Trophoblast cell (in vitro differentiated cells and primary cell): ENCODE data around the gene ERBB4.

ENCODE experiments used
- DNase-seq, 2 donors: peaks; one replicate each; pipeline ENCODE4 v3.0.0-alpha.2; 2016
- H2AFZ ChIP-seq: 2 replicates; pipeline ENCODE4 v1.6.1; 2013; ENCODE audit warnings: low read length, moderate library complexity, mild to moderate bottlenecking; ENCODE audit not compliant: insufficient read depth, poor library complexity
- H2AK5ac ChIP-seq: 2 replicates; pipeline ENCODE4 v1.6.1; 2013; ENCODE audit warnings: mild to moderate bottlenecking, low read length
- H2BK120ac ChIP-seq: 2 replicates; pipeline ENCODE4 v1.6.1; 2013; ENCODE audit warnings: low read length, mild to moderate bottlenecking, moderate library complexity; ENCODE audit not compliant: insufficient read depth, poor library complexity
- H2BK12ac ChIP-seq: 2 replicates; pipeline ENCODE4 v1.6.1; 2013; ENCODE audit warnings: mild to moderate bottlenecking, low read length, moderate library complexity
- H2BK5ac ChIP-seq: 2 replicates; pipeline ENCODE4 v1.6.1; 2013; ENCODE audit warnings: low read length, low read depth, moderate library complexity, mild to moderate bottlenecking; ENCODE audit not compliant: poor library complexity
- H3K14ac ChIP-seq: 2 replicates; pipeline ENCODE4 v1.6.1; 2013; ENCODE audit warnings: mild to moderate bottlenecking, low read length
- H3K18ac ChIP-seq: 2 replicates; pipeline ENCODE4 v1.6.1; 2013; ENCODE audit warnings: mild to moderate bottlenecking, low read length
- H3K23ac ChIP-seq: 2 replicates; pipeline ENCODE4 v1.6.1; 2013; ENCODE audit warnings: low read length
- H3K27ac ChIP-seq: 2 replicates; pipeline ENCODE4 v1.5.1; 2013; ENCODE audit warnings: low read depth, mild to moderate bottlenecking, inconsistent platforms, low read length, moderate library complexity
- H3K27me3 ChIP-seq: 2 replicates; pipeline ENCODE4 v1.6.1; 2013; ENCODE audit warnings: inconsistent platforms, mild to moderate bottlenecking, low read length, moderate library complexity; ENCODE audit not compliant: insufficient read depth
- H3K36me3 ChIP-seq, 2 experiments: 1 replicate in 1 of 2; 2 replicates in 1 of 2; pipeline ENCODE4 v1.6.1; 2013; ENCODE audit warnings: low read length in 2 of 2, mild to moderate bottlenecking in 2 of 2, moderate library complexity in 1 of 2; ENCODE audit not compliant: insufficient read depth in 2 of 2, control insufficient read depth in 1 of 2
- H3K4ac ChIP-seq: 2 replicates; pipeline ENCODE4 v1.6.1; 2013; ENCODE audit warnings: low read depth, mild to moderate bottlenecking, low read length, moderate library complexity
- H3K4me1 ChIP-seq, 2 experiments: 1 replicate in 1 of 2; 2 replicates in 1 of 2; pipeline ENCODE4 v1.6.1; 2013; ENCODE audit warnings: low read length in 2 of 2, mild to moderate bottlenecking in 2 of 2, moderate library complexity in 1 of 2; ENCODE audit not compliant: insufficient read depth in 2 of 2, control insufficient read depth in 1 of 2
- H3K4me2 ChIP-seq: 2 replicates; pipeline ENCODE4 v1.6.1; 2013; ENCODE audit warnings: inconsistent platforms, mild to moderate bottlenecking, low read length, moderate library complexity
- H3K4me3 ChIP-seq: 2 replicates; pipeline ENCODE4 v1.5.1; 2013; ENCODE audit warnings: mild to moderate bottlenecking, low read depth, low read length, inconsistent platforms
- H3K79me1 ChIP-seq: one replicate; pipeline ENCODE4 v1.6.1; 2013; ENCODE audit warnings: low read length
- H3K79me2 ChIP-seq: 2 replicates; pipeline ENCODE4 v1.6.1; 2013; ENCODE audit warnings: low read length, mild to moderate bottlenecking; ENCODE audit not compliant: control insufficient read depth, insufficient read depth, poor library complexity
- H3K9ac ChIP-seq: 2 replicates; pipeline ENCODE4 v1.6.1; 2013; ENCODE audit warnings: mild to moderate bottlenecking, low read length
- H3K9me3 ChIP-seq: 2 replicates; pipeline ENCODE4 v1.6.1; 2013; ENCODE audit warnings: low read depth, mild to moderate bottlenecking, control low read depth, inconsistent platforms, low read length; ENCODE audit not compliant: insufficient read depth
- H4K12ac ChIP-seq: 2 replicates; pipeline ENCODE4 v1.6.1; 2013; ENCODE audit warnings: low read depth, mild to moderate bottlenecking, low read length, moderate library complexity
- H4K8ac ChIP-seq: 2 replicates; pipeline ENCODE4 v1.6.1; 2013; ENCODE audit warnings: low read depth, mild to moderate bottlenecking, low read length, moderate library complexity
- H4K91ac ChIP-seq: one replicate; pipeline ENCODE4 v1.6.1; 2013; ENCODE audit warnings: low read depth, mild to moderate bottlenecking, low read length, moderate library complexity
- WGBS: extraction: QIAGEN DNeasy Blood & Tissue Kit; methylation state at CpG from one replicate; pipeline ENCODE4 v1.1.7; 2013; ENCODE audit warnings: missing lambda C conversion rate; ENCODE audit not compliant: insufficient read length, insufficient coverage; ENCODE audit errors: extremely low coverage; 5-methylcytosine and 5-hydroxymethylcytosine counted together

ERBB4 gene

GRCh38 chr2:212274215-212274614 lies 264.4 kb downstream of the ERBB4 start:
- no peak for DNase-seq
- H3K27me3 ChIP-seq, result no peaks in the 10 kb centered on the region
- no peak overlapping the region for H3K23ac ChIP-seq
- no peaks in the 10 kb centered on the region for H3K9me3 ChIP-seq
- H3K4me1 ChIP-seq, result no peaks in the 10 kb centered on the region
- H4K12ac ChIP-seq, result no peak overlapping the region
- H3K9ac ChIP-seq, result no peak overlapping the region
- no peak overlapping the region for H3K27ac ChIP-seq
- no peak overlapping the region for H2BK5ac ChIP-seq
- no peaks in the 10 kb centered on the region for H3K36me3 ChIP-seq
- no peak overlapping the region for H3K4me2 ChIP-seq
- H3K18ac ChIP-seq, result no peak overlapping the region
- H2AFZ ChIP-seq, result no peak overlapping the region
- no peak overlapping the region for H2BK12ac ChIP-seq
- WGBS, result no CpG with 5 or more reads among the region's 2 CpGs
- no peaks in the 10 kb centered on the region for H3K79me2 ChIP-seq
- H3K4me3 ChIP-seq, result no peak overlapping the region
- no peak overlapping the region for H4K8ac ChIP-seq
- H3K14ac ChIP-seq, result no peak overlapping the region
- no peaks in the 10 kb centered on the region for H3K79me1 ChIP-seq
- no peak overlapping the region for H2BK120ac ChIP-seq
- no peak overlapping the region for H4K91ac ChIP-seq
- no peak overlapping the region for H3K4ac ChIP-seq
- no peak overlapping the region for H2AK5ac ChIP-seq

GRCh38 chr2:212271583-212271982 lies 267.0 kb downstream of the ERBB4 start:
- H4K91ac ChIP-seq, result no peak overlapping the region
- no CpG with 5 or more reads among the region's 3 CpGs for WGBS
- no peak overlapping the region for H3K14ac ChIP-seq
- no peak overlapping the region for H2AK5ac ChIP-seq
- no peaks in the 10 kb centered on the region for H3K27me3 ChIP-seq
- H3K4me2 ChIP-seq, result no peak overlapping the region
- H4K12ac ChIP-seq, result no peak overlapping the region
- no peak overlapping the region for H3K4ac ChIP-seq
- no peaks in the 10 kb centered on the region for H3K36me3 ChIP-seq
- no peak overlapping the region for H3K9ac ChIP-seq
- no peak overlapping the region for H2BK5ac ChIP-seq
- no peak overlapping the region for H3K23ac ChIP-seq
- DNase-seq, result no peak
- no peaks in the 10 kb centered on the region for H3K79me2 ChIP-seq
- no peak overlapping the region for H4K8ac ChIP-seq
- no peaks in the 10 kb centered on the region for H3K79me1 ChIP-seq
- H3K4me1 ChIP-seq, result no peaks in the 10 kb centered on the region
- no peak overlapping the region for H2BK120ac ChIP-seq
- H2BK12ac ChIP-seq, result no peak overlapping the region
- H3K4me3 ChIP-seq, result no peak overlapping the region
- no peak overlapping the region for H2AFZ ChIP-seq
- no peak overlapping the region for H3K27ac ChIP-seq
- H3K9me3 ChIP-seq, result no peaks in the 10 kb centered on the region
- H3K18ac ChIP-seq, result no peak overlapping the region

- Histone ChIP-seq H2AK5ac (no peak overlapping the region), H2BK12ac (no peak overlapping the region), H4K12ac (no peak overlapping the region), H3K79me1 (no peaks in the 10 kb centered on the region), H3K27ac (no peak overlapping the region), H3K9me3 (no peaks in the 10 kb centered on the region), H3K4me3 (no peak overlapping the region), H3K18ac (no peak overlapping the region), H2AFZ (no peak overlapping the region), H4K8ac (no peak overlapping the region), H2BK120ac (no peak overlapping the region), H3K23ac (no peak overlapping the region), H4K91ac (no peak overlapping the region), H3K27me3 (no peaks in the 10 kb centered on the region), H3K36me3 (no peaks in the 10 kb centered on the region), H3K14ac (no peak overlapping the region), H3K9ac (no peak overlapping the region), H2BK5ac (no peak overlapping the region), H3K4me1 (no peaks in the 10 kb centered on the region), H3K4me2 (no peak overlapping the region), H3K4ac (no peak overlapping the region), H3K79me2 (no peaks in the 10 kb centered on the region)
- no peak for DNase-seq
- WGBS, result no CpG with 5 or more reads among the region's 1 CpG
These were observed 269.6 kb downstream of the ERBB4 start for GRCh38 chr2:212269005-212269404.

- Histone ChIP-seq H2AFZ (no peak overlapping the region), H3K79me1 (no peaks in the 10 kb centered on the region), H4K8ac (no peak overlapping the region), H3K14ac (no peak overlapping the region), H3K4ac (no peak overlapping the region), H2BK12ac (no peak overlapping the region), H3K27ac (no peak overlapping the region), H3K36me3 (no peaks in the 10 kb centered on the region), H3K4me3 (no peak overlapping the region), H2BK5ac (no peak overlapping the region), H3K79me2 (no peaks in the 10 kb centered on the region), H4K12ac (no peak overlapping the region), H3K9me3 (no peaks in the 10 kb centered on the region), H3K18ac (no peak overlapping the region), H3K4me2 (no peak overlapping the region), H2AK5ac (no peak overlapping the region), H3K23ac (no peak overlapping the region), H3K9ac (no peak overlapping the region), H3K4me1 (no peaks in the 10 kb centered on the region), H3K27me3 (no peaks in the 10 kb centered on the region), H4K91ac (no peak overlapping the region), H2BK120ac (no peak overlapping the region)
- no peak for DNase-seq
- no CpG with 5 or more reads among the region's 1 CpG for WGBS
These were observed 272.3 kb downstream of the ERBB4 start for GRCh38 chr2:212266297-212266696.
